GM12878 (cell line): ENCODE results near the gene TSPAN15.

Source experiments
- CHD4 ChIP-seq: fragments of 200-600 bp; sonication (generic); IDR thresholded peaks from 2 replicates; pipeline ENCODE4 v1.6.1; 2016; ENCODE audit warnings: mild to moderate bottlenecking
- RAD21 ChIP-seq: IDR thresholded peaks from 2 replicates; pipeline ENCODE4 v1.6.1; 2011; ENCODE audit warnings: mild to moderate bottlenecking, low read depth, low read length, moderate library complexity; ENCODE audit not compliant: insufficient read depth
- RFX5 ChIP-seq: IDR thresholded peaks from 2 replicates; pipeline ENCODE4 v1.6.1; 2011; ENCODE audit warnings: low read depth, low read length, improper control_type of control experiment
- TBL1XR1 ChIP-seq: IDR thresholded peaks from 2 replicates; pipeline ENCODE4 v1.6.1; 2012; ENCODE audit warnings: low read depth, low read length, improper control_type of control experiment
- TF ChIP-seq, protein P1 (sequence below): fragments of 450-650 bp; IDR thresholded peaks from 2 replicates; pipeline ENCODE4 v1.6.1; 2017; ENCODE audit warnings: mild to moderate bottlenecking
- TF ChIP-seq, protein P2 (sequence below), 3 experiments: IDR thresholded peaks in 2 of 3; conservative IDR thresholded peaks in 1 of 3; 2 replicates each; pipeline ENCODE4 v1.5.1; 2011; ENCODE audit warnings: low read depth in 3 of 3, low read length in 3 of 3, mild to moderate bottlenecking in 3 of 3, control low read depth in 2 of 3, moderate library complexity in 2 of 3, inconsistent platforms in 1 of 3, mixed read lengths in 1 of 3; ENCODE audit not compliant: control insufficient read depth in 2 of 3, insufficient read depth in 1 of 3; ENCODE audit errors: extremely low read depth in 1 of 3
- TF ChIP-seq, protein P3 (sequence below): IDR thresholded peaks from 2 replicates; pipeline ENCODE4 v1.6.1; 2011; ENCODE audit warnings: low read depth, low read length, improper control_type of control experiment, borderline replicate concordance
- TF ChIP-seq, protein P4 (sequence below): IDR thresholded peaks from 2 replicates; pipeline ENCODE4 v1.6.1; 2012; ENCODE audit warnings: mild to moderate bottlenecking, low read depth, low read length

DNA sequence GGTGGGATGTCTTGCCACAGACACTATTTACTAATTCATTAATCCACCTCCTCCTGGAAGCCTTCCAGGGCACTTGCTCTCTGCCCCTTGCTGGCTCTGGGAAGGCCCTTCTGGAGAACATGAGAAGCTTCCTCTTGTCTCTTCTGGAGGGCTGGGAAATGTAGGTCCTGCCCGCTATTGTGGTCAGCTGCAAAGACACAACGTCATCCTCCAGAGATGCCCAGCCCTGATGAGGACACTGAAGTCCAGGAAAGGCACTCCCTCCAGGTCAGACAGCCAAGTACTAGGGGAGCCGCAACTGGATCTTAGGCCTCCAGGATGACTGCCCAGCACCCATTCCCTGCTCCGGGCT, 24.9 kb upstream of the TSPAN15 start:
- TF ChIP-seq, protein P1, sequence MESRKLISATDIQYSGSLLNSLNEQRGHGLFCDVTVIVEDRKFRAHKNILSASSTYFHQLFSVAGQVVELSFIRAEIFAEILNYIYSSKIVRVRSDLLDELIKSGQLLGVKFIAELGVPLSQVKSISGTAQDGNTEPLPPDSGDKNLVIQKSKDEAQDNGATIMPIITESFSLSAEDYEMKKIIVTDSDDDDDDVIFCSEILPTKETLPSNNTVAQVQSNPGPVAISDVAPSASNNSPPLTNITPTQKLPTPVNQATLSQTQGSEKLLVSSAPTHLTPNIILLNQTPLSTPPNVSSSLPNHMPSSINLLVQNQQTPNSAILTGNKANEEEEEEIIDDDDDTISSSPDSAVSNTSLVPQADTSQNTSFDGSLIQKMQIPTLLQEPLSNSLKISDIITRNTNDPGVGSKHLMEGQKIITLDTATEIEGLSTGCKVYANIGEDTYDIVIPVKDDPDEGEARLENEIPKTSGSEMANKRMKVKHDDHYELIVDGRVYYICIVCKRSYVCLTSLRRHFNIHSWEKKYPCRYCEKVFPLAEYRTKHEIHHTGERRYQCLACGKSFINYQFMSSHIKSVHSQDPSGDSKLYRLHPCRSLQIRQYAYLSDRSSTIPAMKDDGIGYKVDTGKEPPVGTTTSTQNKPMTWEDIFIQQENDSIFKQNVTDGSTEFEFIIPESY, result no peak
- TF ChIP-seq RAD21, result no peak
- no peak for TF ChIP-seq TBL1XR1
- TF ChIP-seq RFX5, result no peak
- no peak for TF ChIP-seq CHD4
- TF ChIP-seq, protein P2, sequence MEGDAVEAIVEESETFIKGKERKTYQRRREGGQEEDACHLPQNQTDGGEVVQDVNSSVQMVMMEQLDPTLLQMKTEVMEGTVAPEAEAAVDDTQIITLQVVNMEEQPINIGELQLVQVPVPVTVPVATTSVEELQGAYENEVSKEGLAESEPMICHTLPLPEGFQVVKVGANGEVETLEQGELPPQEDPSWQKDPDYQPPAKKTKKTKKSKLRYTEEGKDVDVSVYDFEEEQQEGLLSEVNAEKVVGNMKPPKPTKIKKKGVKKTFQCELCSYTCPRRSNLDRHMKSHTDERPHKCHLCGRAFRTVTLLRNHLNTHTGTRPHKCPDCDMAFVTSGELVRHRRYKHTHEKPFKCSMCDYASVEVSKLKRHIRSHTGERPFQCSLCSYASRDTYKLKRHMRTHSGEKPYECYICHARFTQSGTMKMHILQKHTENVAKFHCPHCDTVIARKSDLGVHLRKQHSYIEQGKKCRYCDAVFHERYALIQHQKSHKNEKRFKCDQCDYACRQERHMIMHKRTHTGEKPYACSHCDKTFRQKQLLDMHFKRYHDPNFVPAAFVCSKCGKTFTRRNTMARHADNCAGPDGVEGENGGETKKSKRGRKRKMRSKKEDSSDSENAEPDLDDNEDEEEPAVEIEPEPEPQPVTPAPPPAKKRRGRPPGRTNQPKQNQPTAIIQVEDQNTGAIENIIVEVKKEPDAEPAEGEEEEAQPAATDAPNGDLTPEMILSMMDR (IDR thresholded peaks at IDR 0.05 in 2 of 3, conservative IDR thresholded peaks at IDR 0.05 in 1 of 3; ENCODE audit: control insufficient read depth in 2 of 3, extremely low read depth in 1 of 3, insufficient read depth in 1 of 3, low read depth in 3 of 3, low read length in 3 of 3), result no peak
- TF ChIP-seq, protein P3, sequence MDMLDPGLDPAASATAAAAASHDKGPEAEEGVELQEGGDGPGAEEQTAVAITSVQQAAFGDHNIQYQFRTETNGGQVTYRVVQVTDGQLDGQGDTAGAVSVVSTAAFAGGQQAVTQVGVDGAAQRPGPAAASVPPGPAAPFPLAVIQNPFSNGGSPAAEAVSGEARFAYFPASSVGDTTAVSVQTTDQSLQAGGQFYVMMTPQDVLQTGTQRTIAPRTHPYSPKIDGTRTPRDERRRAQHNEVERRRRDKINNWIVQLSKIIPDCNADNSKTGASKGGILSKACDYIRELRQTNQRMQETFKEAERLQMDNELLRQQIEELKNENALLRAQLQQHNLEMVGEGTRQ, result no peak
- TF ChIP-seq, protein P4, sequence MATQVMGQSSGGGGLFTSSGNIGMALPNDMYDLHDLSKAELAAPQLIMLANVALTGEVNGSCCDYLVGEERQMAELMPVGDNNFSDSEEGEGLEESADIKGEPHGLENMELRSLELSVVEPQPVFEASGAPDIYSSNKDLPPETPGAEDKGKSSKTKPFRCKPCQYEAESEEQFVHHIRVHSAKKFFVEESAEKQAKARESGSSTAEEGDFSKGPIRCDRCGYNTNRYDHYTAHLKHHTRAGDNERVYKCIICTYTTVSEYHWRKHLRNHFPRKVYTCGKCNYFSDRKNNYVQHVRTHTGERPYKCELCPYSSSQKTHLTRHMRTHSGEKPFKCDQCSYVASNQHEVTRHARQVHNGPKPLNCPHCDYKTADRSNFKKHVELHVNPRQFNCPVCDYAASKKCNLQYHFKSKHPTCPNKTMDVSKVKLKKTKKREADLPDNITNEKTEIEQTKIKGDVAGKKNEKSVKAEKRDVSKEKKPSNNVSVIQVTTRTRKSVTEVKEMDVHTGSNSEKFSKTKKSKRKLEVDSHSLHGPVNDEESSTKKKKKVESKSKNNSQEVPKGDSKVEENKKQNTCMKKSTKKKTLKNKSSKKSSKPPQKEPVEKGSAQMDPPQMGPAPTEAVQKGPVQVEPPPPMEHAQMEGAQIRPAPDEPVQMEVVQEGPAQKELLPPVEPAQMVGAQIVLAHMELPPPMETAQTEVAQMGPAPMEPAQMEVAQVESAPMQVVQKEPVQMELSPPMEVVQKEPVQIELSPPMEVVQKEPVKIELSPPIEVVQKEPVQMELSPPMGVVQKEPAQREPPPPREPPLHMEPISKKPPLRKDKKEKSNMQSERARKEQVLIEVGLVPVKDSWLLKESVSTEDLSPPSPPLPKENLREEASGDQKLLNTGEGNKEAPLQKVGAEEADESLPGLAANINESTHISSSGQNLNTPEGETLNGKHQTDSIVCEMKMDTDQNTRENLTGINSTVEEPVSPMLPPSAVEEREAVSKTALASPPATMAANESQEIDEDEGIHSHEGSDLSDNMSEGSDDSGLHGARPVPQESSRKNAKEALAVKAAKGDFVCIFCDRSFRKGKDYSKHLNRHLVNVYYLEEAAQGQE, result no peak
